ENCODE results near the gene PALM.
"Not testable (repeated sequence)": the region's sequence is repeated elsewhere in the genome, so short reads cannot be mapped to it uniquely, and the experiment has no call there.

Gene PALM

GRCh38 chr19:732148-733069 is 23.7 kb downstream of the PALM start:
- no peak for DNase-seq (ENCODE audit: low read depth)

GRCh38 chr19:734716-735115 is 26.0 kb downstream of the PALM start:
- DNase-seq (ENCODE audit: low read depth), result no peak

GRCh38 chr19:736125-736524 is 27.4 kb downstream of the PALM start:
- DNase-seq (ENCODE audit: low read depth), result no peak

- DNase-seq (ENCODE audit: low read depth), result no peak
Observed at GRCh38 chr19:737591-738093, 28.9 kb downstream of the PALM start.

DNA sequence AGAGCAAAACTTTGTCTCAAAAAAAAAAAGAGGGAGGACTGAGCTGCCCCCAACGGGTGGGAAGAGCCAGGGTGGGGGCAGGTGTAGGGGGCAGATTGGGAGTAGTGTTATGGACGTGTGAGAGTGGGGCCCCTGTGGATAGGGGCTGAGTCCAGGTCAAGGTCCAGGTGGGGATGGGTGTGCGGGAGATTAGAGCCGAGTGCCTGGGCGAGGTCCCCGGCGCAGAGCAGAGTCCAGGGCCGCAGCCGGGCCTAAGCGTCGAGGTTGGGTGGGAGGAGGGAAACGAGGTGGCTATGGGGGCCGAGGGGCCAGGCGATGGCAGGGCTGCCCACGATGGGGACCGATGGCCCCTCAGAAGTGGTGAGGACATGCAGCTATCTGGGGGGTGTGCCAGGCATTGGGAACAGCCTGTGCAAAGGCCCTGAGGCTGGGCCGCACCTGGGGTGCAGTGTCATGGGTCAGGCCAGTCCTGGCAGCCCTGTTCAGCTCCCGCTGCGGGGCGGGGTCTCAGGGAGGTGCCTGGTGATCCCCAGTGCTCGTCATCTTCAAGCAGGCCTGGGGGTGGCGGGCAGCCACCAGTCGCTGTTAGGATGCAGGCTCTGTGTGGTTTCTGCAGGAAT is 29.9 kb downstream of the PALM start:
- DNase-seq (ENCODE audit: low read depth), result no peak

DNA sequence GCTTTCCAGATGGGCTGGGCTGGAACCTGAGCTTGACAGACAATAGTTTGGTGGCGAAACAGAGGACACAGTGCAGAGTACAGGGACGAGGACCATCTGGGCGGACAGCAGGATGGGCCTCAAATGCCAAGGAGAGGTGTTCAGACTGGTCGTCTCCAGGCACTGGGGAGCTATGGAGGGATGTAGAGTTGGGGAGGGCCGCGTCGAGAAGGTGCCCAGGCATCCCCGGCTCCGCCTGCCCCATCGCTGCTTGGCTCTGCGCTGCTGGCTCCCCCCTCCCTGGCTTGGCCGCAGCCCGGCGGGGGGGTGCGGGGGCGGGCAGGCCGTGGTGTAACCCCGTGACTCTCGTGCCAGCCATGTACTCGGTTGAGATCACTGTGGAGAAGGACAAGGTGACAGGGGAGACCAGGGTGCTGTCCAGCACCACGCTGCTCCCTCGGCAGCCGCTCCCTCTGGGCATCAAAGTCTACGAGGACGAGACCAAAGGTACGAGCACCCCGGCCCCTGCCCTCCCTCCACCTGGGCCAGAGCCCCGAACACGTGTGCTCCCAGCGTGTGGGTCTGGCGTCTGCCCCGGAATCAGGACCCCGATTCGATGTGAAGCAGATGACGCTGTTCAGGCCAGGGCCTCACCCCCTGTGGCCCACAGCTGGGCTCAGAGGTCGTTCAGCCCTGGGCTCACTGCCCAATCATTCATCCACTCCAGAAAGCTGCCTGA is 31.4 kb downstream of the PALM start:
- DNase-seq (ENCODE audit: low read depth), result no peak

DNA sequence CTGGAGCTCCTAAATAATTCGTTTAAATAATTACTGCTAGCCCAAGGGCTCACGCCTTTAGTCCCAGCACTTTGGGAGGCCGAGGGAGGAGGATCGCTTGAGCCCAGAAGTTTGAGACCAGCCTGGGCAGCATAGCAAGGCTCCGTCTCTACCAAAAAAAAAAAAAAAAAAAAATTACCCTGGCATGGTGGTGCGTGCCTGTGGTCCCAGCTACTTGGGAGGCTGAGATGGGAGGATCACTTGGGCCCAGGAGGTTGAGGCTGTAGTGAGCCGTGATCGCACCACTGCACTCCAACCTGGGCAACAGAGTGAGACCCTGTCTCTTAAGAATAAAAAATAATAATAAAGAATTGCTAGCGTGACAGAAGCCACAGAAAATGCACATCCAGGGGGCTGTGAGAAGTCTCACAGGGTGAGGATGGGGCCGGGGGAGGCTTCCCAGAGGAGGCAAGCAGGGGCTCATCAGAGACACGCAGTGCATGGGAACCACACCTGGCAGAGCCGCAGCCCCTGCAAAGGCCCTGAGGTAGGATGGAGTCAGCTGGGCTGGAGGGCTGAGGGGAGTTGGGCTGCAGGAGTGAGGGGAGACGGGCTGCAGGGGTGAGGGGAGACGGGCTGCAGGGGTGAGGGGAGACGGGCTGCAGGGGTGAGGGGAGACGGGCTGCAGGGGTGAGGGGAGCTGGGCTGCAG is 32.2 kb downstream of the PALM start:
- DNase-seq (ENCODE audit: low read depth), result not testable (repeated sequence)

- DNase-seq (ENCODE audit: low read depth), result no peak
Observed at GRCh38 chr19:741506-742131, 32.9 kb downstream of the PALM start.

- DNase-seq (ENCODE audit: low read depth), result no peak
Observed at GRCh38 chr19:742540-743075, 33.9 kb downstream of the PALM start.

DNA sequence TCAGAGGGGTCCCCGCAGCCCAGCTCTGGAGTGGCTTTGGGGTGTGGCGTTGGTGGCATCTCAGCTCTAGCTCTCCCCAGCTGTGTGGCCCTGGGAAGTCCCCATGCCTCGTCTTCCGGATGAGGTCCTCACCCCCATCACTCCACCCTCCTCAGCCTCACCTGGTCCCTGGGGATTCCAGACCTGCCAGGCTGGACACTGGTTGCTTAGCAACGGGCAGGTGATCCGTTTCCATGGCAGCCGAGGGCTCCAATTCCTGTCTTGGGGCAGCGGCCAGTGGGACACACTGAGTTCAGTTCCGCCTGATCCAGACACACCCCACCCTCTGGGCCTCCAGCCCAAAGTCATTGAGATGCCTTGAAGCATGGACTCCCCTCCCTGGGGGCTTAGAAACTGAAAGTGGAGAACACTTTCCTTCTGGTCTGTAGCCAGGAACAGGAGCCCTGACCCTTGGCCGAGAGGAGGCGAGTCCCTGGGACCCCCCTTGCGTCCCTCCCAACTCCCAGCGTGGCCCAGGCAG is 34.5 kb downstream of the PALM start:
- DNase-seq (ENCODE audit: low read depth), result no peak

DNA sequence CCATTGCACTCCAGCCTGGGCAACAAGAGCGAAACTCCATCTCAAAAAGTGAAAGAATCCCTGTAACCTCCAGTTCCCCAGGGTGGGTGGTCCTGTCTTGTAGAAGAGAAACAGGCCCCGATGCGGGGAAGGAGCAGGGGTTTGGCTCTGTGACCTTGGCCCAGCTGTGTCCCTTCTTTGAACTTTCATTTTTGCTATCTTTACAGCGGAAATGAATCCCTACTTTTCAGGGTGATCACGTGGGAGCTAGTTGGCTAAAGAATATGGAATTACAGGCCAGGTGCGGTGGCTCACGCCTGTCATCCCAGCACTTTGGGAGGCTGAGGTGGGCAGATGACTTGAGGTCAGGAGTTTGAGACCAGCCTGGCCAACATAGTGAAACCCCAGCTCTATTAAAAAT is 36.4 kb downstream of the PALM start:
- DNase-seq (ENCODE audit: low read depth), result not testable (repeated sequence)

DNA sequence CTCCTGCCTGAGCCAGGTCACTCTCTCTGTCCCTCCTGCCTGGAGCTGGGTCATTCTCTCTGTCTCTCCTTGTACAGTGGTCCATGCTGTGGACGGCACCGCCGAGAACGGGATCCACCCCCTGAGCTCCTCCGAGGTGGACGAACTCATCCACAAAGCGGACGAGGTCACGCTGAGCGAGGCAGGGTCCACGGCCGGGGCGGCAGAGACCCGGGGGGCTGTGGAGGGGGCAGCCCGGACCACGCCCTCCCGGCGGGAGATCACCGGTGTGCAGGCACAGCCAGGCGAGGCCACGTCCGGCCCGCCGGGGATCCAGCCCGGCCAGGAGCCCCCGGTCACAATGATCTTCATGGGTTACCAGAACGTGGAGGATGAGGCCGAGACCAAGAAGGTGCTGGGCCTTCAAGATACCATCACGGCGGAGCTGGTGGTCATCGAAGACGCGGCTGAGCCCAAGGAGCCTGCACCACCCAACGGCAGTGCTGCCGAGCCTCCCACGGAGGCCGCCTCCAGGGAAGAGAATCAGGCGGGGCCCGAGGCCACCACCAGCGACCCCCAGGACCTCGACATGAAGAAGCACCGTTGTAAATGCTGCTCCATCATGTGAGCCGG is 37.6 kb downstream of the PALM start:
- no peak for DNase-seq (ENCODE audit: low read depth)

GRCh38 chr19:746956-747355 is 38.2 kb downstream of the PALM start:
- DNase-seq (ENCODE audit: low read depth), result no peak

DNA sequence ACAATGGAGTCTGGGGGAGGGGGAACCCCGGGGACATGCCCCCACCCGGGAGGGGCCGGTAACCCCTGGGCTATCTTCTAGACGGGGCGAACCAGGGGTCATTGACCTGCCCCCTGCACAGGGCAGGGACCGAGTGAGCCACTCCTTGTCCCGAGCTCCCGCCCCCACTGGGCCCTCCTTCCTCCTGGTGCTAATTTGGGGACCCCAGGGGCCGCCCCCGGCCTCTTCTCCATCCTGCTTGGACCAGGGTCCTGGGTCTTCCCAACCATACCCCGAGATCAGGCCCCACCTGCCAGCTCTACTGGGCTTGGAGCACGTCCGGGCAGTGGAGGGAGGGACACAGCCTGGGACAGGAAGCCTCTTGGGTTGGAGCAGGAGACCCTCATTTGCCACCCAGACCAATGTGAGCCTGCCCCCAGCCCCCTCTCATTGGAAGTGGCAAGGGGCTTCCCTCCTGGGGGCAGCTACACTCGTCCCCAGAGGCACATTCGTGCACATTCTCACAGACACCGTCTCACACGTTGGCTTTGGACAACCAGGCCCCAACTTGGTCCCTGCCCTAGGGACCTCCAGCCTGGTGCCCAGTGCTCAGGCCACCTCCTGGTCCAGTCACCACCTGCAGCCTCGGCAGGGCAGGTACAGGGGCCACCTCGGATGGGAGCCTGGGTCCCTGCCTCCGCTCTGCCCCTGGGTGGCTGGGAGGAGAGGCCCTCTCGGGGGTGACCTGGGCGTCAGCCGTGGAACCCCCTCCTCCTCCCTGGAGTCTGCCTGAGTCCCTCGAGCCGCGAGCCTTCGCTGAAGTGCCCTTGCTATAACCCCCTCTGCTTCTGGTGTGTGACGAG is 38.9 kb downstream of the PALM start:
- no peak for DNase-seq (ENCODE audit: low read depth)

DNA sequence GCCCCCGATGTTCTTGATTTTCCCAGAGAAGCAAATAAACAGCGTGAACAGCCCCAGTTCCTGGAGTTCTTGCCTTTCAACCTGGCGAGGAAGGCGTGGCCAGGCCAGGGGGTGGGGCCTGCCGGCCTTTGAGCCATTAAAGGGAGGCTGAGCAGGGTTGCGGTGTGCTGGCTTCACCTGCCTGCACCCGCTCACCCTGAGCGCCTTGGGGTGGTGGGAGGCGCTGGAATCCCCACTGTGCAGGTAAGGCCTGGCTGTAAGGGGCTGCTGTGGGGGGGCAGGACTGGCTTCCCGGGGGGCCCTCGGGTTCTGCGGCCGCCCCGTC is 39.5 kb downstream of the PALM start:
- no peak for DNase-seq (ENCODE audit: low read depth)

GRCh38 chr19:749811-750210 is 41.1 kb downstream of the PALM start:
- no peak for DNase-seq (ENCODE audit: low read depth)

DNA sequence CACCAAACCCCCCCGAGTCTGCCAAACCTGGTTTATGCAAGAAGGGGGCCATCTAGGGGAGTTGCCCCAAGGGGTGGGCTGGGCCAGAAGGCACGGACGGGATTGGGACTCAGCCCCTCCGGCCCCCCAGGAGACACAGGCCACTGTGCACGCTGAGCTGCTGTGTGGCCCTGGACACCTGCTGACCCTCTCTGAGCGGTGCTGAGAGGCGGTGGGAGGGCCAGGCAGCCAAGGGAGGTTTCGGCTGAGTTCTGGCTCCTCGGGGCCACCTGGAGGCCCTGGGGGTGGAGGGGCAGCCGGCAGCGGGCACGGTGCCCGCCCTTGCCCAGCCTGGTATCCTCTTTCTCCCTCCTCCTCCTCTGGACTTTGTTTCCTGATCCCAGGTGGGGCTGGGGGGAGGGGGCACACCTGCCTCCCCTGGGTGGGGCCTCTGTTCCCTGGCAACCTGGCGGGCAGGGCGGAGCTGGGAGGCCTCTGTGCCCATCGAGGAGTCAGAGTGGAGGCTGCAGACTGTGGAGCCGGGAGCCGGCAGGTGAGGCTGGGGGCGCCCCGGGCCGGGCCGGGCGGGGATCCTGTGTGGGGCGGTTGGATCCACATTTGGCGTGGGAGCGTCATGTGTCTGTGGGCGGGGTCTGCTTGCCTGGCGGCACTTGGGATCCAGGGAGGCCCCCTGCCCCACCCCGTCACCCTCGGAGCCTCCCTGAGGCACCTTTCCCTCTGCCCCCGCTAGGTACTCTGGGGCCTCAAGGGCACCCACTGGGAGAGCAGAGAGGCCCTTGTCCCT is 42.1 kb downstream of the PALM start, which contains the start of gene MISP:
Gene MISP, plus strand, starts transcription at position 473 of the 784 bp plus-strand sequence. CDS start 5,835 bp downstream, outside the sequence.
- no peak for DNase-seq (ENCODE audit: low read depth)

DNA sequence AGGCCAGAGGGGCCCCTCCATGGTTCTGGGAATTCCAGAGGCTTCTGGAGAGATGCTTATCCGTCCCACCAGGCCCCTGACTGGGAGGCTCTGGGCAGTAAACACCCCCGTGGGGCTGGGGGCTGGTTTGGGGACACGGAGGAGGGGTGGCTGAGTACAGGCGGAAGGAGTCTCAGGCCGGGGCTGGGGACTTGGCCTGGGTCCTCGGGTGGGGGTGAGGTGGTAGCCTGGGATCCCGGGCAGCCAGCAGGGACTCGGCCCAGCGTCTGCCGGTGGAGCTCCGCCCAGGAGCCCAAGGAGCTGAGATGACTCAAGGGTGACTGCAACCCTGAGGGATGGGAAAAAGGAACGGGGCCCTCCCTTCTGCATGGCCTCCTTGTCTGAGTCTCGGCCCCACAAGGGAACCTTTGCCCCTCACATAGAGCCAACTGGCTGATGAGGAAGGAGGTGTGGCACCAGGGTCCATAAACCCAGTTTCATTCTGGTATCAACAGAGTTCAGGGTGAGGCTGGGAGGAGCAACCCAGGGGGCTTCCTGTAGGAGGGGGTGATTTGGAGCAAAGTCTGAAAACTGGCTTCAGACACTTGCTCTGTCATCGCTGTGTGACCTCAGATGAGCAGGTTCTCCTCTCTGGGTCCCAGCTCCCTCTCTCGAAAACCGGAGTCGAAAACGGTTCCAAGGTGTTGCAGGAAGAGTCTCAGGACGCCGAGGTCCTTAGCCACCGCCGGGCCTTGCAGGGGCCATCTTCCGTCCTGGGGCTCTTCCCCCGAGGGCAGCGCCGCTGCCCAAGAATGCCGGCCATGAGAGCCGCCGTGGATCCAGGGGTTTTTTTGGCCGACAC is 43.0 kb downstream of the PALM start:
- DNase-seq (ENCODE audit: low read depth), result no peak

Measured in non-pigmented ciliary epithelial cell (primary cell).